Endometrial microvascular endothelial cells (primary cell): ENCODE measurements around the gene SLCO3A1. TPM values are rescaled to one million over a fixed set of nuclear protein-coding genes. Genes with fewer than 3 reads are reported as not detected.

Experiments
- in situ Hi-C: cut with HindIII; loops from 2 replicates; pipeline ENCODE4 v1.10.0; 2017; ENCODE audit warnings: low sequenced_read_pairs, low pct_unique_long_range_greater_than_20kb; ENCODE audit errors: inconsistent ontology term
- total RNA-seq: library from RNA; depleted of rRNA; stranded (reverse); fragments of >200 nt; gene quantifications from one replicate; pipeline ENCODE4 v1.2.3, GENCODE V29; 2015; ENCODE audit errors: inconsistent ontology term

The SLCO3A1 gene
- total RNA-seq, 1 donor from 2014 or later, result 2.0 TPM

DNA sequence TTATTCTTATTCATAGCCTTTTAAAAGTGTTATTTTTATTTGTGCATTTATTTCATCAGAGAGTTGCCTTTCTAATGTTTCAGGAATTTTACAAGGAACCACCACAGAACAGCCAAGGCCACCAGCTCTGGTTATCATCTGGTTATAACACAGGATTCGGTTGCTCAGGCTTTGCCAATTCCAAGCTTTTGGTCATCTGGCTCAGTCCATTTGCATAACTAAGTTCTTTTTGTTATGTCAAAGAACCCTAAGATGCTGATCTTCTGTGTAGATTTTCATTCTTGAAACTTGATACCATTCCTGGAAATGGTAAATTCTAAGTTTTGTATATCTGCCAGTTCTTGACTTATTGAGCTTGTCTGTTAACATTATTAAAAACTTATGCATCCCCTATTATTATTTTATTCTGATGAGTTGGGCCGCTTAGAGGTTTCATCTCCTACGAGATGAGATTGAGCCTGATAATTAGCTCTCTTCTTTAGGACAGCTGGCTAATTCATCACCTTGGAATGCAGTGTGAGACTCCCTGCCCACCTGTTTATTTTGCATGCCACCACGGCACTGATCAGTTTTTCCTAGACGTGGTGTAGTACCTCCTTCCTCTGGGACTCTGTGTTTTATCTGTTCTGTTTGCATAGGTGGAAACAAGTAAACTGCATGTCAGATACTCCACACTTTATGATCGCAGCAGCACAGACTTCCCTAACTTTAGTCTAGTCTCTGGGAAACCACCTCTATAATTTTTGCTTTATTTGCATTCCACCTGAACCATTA lies 264.8 kb downstream of the SLCO3A1 start:
- in situ Hi-C loops, result no loop called here

DNA sequence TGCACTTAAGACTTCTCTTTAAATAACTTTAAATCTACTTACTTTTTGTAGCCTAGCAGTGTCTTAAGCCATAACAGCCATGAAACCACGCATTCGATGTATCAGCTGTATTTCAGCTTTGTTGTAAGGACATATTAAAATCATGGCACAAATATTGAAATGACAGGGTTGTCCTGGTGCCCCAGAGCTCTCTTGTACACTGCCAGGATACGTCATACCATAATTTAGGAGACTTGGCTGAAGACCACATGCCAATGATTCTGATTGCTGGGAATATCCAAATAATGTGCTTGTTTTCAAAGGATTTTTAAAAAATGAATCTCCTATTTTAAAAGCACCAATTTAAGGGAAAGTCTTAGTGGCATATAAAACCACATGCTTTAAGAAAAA lies 265.4 kb downstream of the SLCO3A1 start:
- in situ Hi-C loops, result no loop called here

- in situ Hi-C loops, result no loop called here
Measured at GRCh38 chr15:92120094-92120795, 266.7 kb downstream of the SLCO3A1 start.

DNA sequence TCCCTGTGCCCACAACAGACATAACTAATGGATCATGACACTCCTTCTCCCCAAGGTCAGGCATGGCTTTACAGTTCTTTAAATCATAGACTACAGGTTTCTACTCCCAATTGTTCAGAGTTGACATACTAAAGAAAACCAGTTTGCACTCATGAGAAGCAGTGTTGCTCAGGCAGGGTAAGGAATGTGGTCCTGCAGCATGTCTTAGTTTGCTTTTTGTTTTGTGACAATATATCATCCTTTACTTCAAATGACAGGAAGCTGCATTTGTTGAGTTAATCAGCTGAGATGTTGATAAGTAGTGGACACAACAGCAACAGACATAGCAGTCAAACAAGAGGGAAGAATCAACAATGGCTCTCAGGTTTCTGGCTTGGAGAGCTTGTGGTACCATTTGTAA lies 267.5 kb downstream of the SLCO3A1 start:
- in situ Hi-C loops, result no loop called here

DNA sequence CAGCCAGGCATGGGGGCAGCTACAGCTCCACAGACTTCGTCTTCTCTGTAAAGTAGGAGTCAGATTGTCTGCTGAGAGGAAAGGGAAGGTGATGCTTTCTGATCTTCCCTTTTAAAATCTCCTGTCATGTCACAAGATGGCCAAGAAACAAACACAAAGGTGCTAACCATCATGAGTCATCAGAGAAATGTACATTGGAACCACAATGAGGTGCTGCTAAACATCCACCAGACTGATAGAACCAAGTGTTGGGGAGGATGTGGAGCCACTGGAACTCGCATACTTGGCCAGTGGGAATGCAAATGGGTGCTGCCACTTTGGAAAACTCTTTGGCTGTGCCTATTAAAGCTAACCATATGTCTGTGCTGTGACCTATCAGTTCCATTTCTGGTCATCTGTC lies 268.8 kb downstream of the SLCO3A1 start:
- in situ Hi-C loops, result no loop called here

GRCh38 chr15:92123962-92124656 lies 270.6 kb downstream of the SLCO3A1 start:
- in situ Hi-C loops, result no loop called here

GRCh38 chr15:92124657-92125010 lies 271.1 kb downstream of the SLCO3A1 start:
- in situ Hi-C loops, result no loop called here

DNA sequence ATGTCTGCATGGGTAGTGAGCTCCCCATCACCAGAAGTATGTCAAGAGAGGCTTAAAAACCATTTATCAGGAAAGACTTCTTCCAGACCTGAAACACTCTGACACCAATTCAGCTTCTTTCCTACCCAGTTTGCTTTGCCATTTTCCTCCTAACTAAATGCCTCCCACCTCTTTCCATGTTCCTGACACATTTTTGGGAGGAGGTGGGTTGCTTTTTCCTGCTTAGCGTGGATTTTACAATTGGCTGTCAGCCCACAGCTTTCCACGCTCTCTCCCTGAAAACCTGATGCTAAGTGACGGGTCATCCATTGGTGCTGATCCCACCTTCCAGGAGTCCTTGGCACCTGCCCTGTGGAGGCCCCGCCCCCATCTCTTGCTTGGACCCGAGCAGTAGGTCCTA lies 275.3 kb downstream of the SLCO3A1 start:
- in situ Hi-C loops, result no loop called here

DNA sequence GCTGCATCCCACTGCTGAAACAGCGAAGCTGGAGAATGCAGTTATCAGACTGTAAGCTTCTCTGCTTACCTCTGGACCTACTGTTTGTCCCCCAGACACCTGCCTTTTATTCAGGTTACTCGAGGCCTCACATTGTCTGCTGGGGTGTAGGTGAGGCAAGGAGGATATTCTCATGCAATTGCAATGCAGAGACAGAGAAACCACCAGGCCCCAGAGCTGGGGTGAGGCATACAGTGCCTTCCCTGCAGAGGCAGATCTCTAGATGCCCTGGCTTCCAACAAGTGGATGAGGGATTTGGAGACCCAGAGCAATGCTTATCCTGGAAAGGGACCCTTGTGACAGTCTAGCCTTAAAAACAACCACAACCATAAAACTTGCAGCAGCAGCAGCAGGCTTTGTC lies 276.7 kb downstream of the SLCO3A1 start:
- in situ Hi-C loops, result no loop called here

DNA sequence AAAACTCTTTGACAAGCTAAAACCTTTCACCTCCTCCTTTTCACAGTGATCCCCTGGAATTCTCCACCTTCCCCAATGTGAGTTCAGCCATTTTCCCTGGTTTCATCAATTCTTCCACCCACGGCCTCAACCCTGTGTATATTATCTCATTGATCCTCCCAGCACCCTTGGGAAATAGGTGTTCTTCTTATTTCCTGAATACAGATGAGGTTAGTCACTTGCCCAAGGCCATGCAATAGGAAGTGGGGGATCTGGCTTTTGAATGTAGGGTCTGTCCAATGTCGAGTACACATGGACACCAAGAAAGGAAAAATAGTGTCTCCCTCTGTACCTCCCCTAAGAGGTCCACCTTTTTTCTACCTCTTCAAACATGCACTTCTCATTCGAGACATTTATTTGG lies 277.4 kb downstream of the SLCO3A1 start:
- in situ Hi-C loops, result no loop called here

- in situ Hi-C loops, result no loop called here
Measured at GRCh38 chr15:92132982-92133755, 279.7 kb downstream of the SLCO3A1 start.

DNA sequence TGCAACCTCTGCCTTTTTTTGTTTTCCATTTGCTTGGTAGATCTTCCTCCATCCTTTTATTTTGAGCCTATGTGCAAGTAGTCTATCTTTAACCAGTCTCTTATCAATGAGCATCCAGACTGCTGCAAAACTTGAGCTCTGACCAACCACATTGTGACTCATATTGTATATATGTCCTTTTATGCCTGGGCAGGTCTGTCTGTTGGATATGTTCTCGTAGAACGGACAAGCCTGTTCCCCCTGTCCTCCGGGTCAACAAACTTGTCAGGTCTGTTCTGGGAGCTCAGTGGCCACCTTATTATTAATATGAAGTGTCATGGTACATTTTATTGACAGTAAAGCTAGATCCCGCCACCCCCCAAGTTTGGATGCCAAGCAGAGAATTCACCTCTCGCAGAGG lies 287.3 kb downstream of the SLCO3A1 start:
- in situ Hi-C loops, result no loop called here

GRCh38 chr15:92141607-92142006 lies 288.1 kb downstream of the SLCO3A1 start:
- in situ Hi-C loops, result no loop called here

DNA sequence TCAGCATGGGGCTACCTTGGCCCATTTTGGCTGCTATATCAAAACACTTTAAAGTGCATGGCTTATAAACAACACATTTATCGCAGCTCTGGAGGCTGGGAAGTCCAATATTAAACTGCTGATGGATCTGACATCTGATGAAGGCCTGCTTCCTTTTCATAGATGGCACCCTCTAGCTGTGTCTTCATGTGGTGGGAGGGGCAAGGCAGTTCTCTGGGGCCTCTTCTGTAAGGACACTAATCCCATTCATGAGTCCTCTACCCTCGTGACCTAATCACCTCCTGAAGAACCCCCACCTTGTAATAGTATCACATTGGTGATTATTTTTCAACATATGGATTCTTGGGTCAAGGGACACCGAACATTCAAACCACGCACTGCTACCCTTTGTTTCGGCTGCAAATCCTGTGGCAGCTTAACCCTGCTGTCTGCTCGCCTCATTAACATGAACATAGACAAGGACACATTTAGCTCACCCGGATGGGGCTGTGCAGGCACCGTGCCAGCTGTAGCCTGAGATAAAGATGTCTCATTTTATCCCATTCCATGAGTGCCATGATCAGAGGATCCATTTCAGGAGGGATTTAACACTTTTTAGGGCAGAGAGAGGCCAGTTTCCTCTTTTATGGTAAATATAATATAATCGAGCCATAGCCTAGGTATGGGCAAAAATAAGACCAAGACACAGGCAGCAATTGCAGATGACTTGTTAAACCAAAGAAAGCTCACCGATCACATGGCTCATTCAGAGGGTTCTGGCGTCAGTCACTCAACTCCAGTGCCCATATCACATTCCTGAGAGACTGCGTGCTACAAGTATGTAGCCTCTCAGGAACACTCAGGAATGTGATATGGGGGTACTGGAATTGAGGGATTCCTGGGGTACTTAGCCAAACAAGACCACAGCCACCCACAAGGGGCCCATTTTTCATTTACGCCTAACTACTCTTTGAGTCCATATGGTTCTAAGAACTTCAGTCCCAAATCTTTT lies 289.0 kb downstream of the SLCO3A1 start:
- in situ Hi-C loops, result no loop called here

DNA sequence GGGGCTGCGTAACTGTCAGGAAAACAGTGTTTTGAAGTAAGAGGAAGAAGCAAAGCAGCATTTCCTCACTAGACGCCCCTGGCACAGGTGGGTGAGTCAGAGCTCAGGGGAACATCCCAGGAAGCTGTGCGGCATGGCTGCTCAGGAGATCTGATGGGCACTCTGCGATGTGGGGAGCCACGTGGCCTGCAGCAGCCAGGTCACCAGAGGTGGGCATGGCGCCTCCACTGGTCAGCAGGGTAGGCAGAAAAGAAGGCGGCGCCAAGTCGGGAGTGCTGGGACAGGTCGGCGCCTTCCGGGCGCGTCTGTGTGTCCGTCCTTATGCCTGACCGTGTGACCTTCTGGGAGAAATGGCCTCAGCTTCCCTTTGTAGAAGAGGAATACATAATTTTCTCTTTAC lies 290.3 kb downstream of the SLCO3A1 start:
- in situ Hi-C loops, result no loop called here

DNA sequence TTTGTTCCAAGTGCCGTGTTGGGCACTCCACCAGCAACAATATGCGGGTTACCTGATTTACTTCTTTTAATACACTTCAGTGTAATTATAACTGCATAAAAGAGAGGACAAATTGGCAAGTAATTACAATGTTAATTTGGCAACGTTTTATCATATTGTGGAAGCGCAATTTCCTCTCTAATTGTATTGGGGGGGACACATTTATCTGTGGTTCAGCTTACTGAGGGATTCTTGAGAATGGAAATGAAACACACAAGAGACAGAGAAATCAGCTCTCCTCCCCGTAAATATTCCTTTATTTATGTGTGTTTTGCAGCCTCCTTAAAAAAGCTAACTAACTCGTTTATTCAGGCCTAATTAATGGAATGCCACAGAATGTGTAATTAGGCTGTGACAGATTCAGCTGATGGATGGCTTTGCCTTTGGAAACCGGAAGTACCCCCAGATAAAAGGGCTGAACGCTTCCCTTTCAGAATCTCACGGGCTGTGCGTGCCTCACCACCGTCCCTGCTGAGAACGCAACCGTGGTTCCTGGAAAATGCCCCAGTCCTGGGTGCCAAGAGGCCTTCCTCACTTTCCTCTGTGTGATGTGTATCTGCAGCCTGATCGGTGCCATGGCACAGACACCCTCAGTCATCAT lies 293.1 kb downstream of the SLCO3A1 start:
- in situ Hi-C loops, result no loop called here

DNA sequence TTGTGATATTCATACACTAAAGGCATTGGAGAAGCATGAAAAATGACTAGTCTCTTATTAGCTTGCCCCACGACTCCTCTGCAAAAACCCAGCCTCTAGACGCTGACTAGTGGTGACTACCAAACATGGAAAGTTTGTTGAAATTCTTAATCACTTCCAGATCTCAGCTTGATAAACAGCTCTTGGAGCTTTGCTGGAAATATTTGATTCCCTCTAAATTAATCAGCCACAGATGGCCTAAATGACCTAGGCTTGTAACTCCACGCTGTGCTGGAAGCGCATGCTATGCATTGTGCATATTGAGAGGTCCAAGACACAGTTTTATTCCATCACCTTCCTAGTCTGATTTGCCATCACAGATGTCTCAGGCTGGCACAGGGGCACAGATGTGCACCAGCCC lies 295.5 kb downstream of the SLCO3A1 start:
- in situ Hi-C loops, result no loop called here

- in situ Hi-C loops, result no loop called here
Measured at GRCh38 chr15:92149465-92149864, 296.0 kb downstream of the SLCO3A1 start.
